GM15510 (cell line): ENCODE results near the gene MSANTD1.
A peak's percentile ranks its signal among the peaks of the same experiment; 100 is the strongest.

Experiments
- POLR2A ChIP-seq: IDR thresholded peaks from 3 replicates; pipeline ENCODE4 v1.6.1; 2011; ENCODE audit warnings: borderline replicate concordance; ENCODE audit not compliant: insufficient read length; ENCODE audit errors: extremely low read depth

Gene MSANTD1

GRCh38 chr4:3292571-3293400, 43.8 kb downstream of the MSANTD1 start, which contains the start of gene RGS12:
RGS12 (plus strand) TSS chr4:3293021; CDS start chr4:3316171, 23,150 bp downstream.
- peak; percentile 28 for TF ChIP-seq POLR2A

- no peak for TF ChIP-seq POLR2A
These were observed 44.7 kb downstream of the MSANTD1 start for GRCh38 chr4:3293401-3294391.

GRCh38 chr4:3294401-3295241, 45.7 kb downstream of the MSANTD1 start:
- TF ChIP-seq POLR2A = no peak

GRCh38 chr4:3295837-3296624, 47.1 kb downstream of the MSANTD1 start:
- no peak for TF ChIP-seq POLR2A

GRCh38 chr4:3296651-3297050, 47.7 kb downstream of the MSANTD1 start:
- TF ChIP-seq POLR2A = no peak

GRCh38 chr4:3297066-3297859, 48.3 kb downstream of the MSANTD1 start:
- no peak for TF ChIP-seq POLR2A

- no peak for TF ChIP-seq POLR2A
These were observed 50.4 kb downstream of the MSANTD1 start for GRCh38 chr4:3299122-3299975.

- TF ChIP-seq POLR2A = no peak
These were observed 51.2 kb downstream of the MSANTD1 start for GRCh38 chr4:3299976-3300671.

- TF ChIP-seq POLR2A = no peak
These were observed 52.7 kb downstream of the MSANTD1 start for GRCh38 chr4:3301450-3302172.

- TF ChIP-seq POLR2A = no peak
These were observed 53.3 kb downstream of the MSANTD1 start for GRCh38 chr4:3302173-3302785.

GRCh38 chr4:3302786-3303564, 54.0 kb downstream of the MSANTD1 start:
- TF ChIP-seq POLR2A = no peak
